ENCODE data around the gene ADM5. TPM values are rescaled to one million over a fixed set of nuclear protein-coding genes. Genes with fewer than 3 reads are reported as not detected.
A peak's percentile ranks its signal among the peaks of the same experiment; 100 is the strongest.

ADM5 gene
- total RNA-seq, 1 donor from 2014 or later: 1.9 TPM

DNA sequence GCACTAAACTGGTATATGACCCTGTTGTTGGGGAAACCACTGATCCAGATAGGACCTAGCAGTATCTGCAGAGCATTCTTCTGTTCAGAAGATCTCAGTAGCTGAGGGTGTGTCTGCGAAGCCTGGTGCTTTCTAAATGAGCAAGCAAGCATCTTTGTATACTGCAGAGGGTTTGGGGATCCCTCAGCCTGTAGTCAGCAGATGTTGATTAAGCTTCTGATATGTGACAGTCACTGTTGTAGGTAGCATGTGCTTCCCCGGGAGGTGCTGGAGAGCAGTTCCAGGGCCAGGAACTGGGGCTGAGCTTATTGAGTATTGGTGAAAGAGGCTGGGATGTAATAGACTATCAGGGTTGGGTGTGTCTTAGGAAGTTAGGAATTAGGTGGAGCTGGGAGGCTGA, 45.9 kb upstream of the ADM5 start:
- Histone ChIP-seq H3K4me3 (no peak overlapping the region), H3K4me1 (peaks cover 23% of the 10 kb centered on the region), H3K27me3 (no peaks in the 10 kb centered on the region), H3K27ac (no peak overlapping the region), H3K36me3 (peaks cover 23% of the 10 kb centered on the region), H3K9me3 (no peaks in the 10 kb centered on the region)
- ATAC-seq (no peak), DNase-seq (no peak)
- intact Hi-C loops (cut with DNase I): no loop called here
- TF ChIP-seq, protein P1, sequence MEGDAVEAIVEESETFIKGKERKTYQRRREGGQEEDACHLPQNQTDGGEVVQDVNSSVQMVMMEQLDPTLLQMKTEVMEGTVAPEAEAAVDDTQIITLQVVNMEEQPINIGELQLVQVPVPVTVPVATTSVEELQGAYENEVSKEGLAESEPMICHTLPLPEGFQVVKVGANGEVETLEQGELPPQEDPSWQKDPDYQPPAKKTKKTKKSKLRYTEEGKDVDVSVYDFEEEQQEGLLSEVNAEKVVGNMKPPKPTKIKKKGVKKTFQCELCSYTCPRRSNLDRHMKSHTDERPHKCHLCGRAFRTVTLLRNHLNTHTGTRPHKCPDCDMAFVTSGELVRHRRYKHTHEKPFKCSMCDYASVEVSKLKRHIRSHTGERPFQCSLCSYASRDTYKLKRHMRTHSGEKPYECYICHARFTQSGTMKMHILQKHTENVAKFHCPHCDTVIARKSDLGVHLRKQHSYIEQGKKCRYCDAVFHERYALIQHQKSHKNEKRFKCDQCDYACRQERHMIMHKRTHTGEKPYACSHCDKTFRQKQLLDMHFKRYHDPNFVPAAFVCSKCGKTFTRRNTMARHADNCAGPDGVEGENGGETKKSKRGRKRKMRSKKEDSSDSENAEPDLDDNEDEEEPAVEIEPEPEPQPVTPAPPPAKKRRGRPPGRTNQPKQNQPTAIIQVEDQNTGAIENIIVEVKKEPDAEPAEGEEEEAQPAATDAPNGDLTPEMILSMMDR (IDR thresholded peaks at IDR 0.05): no peak

DNA sequence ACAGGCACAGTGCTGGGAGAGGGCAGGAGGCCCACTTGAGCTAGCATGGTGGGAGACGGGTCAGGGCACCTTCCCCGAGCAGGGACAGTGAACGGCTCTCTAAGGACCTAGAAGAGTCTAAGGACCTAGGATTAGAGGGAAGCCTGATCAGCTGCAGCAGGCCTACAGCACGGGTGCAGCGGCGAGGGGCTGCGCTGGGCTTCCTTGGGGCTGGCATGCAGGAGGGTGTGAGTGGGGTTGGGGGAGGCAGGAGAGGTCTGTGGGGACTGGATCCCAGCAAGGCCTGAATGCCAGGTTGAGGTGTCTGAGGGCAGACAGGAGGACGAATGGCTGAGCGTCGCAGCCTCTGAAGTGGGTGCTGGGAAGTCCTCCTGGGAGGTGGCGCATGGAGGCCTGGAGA, 43.8 kb upstream of the ADM5 start:
- Histone ChIP-seq H3K4me3 (no peak overlapping the region), H3K27me3 (no peaks in the 10 kb centered on the region), H3K27ac (no peak overlapping the region), H3K9me3 (no peaks in the 10 kb centered on the region), H3K4me1 (peaks cover 14% of the 10 kb centered on the region), H3K36me3 (peaks cover 44% of the 10 kb centered on the region)
- TF ChIP-seq, protein P1 (IDR thresholded peaks at IDR 0.05): no peak
- ATAC-seq (no peak), DNase-seq (no peak)
- intact Hi-C loops (cut with DNase I): no loop called here

DNA sequence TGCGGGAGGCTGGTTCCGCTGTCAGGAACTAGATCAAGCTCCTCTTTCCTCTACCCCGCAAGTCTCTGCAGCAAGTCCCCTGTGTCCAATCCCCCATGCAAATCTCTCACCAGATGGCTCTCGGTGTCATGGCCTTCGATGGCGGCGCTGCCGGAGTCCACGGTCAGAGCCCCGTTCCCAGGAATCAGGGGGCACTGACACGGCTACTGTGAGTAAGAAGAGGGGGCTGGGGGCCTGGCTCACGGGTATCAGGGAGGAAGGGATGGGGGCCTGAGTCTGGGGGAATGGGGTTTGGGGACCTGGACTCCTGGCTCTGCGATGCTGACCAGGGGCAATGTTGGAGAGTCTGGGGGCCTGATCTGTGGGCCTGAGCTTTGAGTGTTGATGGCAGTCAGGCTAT, 43.4 kb upstream of the ADM5 start:
- Histone ChIP-seq H3K27me3 (no peaks in the 10 kb centered on the region), H3K4me3 (no peak overlapping the region), H3K4me1 (peaks cover 14% of the 10 kb centered on the region), H3K27ac (no peak overlapping the region), H3K36me3 (peaks cover 45% of the 10 kb centered on the region), H3K9me3 (no peaks in the 10 kb centered on the region)
- peak; percentile 58 for DNase-seq
- TF ChIP-seq, protein P1 (IDR thresholded peaks at IDR 0.05): no peak
- no peak for ATAC-seq
- intact Hi-C loops (cut with DNase I): no loop called here

DNA sequence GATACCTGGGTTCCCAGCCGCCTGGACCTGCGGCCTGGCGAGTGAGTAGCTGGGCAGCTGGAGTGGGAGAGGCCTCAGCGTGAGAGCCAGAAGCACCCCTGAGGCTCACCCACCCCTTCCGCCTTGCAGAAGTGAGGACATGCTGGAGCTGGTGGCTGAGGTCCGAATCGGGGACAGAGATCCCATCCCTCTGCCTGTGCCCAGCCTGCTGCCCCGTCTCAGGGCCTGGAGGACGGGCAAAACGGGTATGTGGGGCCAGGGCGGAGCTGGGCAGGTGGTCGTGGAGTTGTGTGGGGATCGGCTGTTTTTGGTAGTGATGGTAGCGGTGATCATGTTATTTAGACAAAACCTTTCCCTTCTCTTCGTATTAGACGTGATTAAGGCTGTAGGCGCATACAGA, 42.8 kb upstream of the ADM5 start:
- intact Hi-C loops (cut with DNase I): no loop called here
- TF ChIP-seq, protein P1 (IDR thresholded peaks at IDR 0.05): no peak
- Histone ChIP-seq H3K4me3 (no peak overlapping the region), H3K27me3 (no peaks in the 10 kb centered on the region), H3K36me3 (peaks cover 45% of the 10 kb centered on the region), H3K4me1 (peaks cover 14% of the 10 kb centered on the region), H3K9me3 (no peaks in the 10 kb centered on the region), H3K27ac (no peak overlapping the region)
- DNase-seq: no peak
- ATAC-seq: no peak

DNA sequence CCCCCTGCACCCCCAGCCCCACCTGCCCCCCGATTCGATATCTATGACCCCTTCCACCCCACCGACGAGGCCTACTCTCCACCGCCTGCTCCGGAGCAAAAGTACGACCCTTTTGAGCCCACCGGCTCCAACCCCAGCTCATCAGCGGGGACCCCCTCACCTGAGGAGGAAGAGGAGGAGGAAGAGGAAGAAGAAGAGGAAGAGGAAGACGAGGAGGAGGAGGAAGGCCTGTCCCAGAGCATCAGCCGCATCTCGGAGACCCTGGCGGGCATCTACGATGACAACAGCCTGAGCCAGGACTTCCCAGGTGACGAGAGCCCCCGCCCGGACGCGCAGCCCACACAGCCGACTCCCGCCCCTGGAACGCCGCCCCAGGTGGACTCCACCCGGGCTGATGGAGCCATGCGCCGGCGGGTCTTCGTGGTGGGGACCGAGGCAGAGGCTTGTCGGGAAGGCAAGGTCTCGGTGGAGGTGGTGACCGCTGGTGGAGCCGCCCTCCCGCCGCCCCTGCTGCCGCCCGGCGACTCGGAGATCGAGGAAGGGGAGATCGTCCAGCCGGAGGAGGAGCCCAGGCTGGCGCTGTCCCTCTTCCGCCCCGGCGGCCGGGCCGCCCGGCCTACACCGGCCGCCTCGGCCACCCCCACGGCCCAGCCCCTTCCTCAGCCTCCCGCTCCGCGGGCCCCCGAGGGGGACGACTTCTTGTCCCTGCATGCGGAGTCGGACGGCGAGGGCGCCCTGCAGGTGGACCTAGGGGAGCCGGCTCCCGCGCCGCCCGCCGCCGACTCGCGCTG, 38.2 kb upstream of the ADM5 start:
- H3K27me3 ChIP-seq: no peaks in the 10 kb centered on the region
- intact Hi-C loops (cut with DNase I): no loop called here
- peaks cover 86% of the 10 kb centered on the region for H3K36me3 ChIP-seq

More for the DNA sequence above, 38.2 kb upstream of the ADM5 start:
- ATAC-seq: no peak
- no peaks in the 10 kb centered on the region for H3K9me3 ChIP-seq
- DNase-seq: peak; percentile 58
- TF ChIP-seq, protein P1 (IDR thresholded peaks at IDR 0.05): no peak
- no peaks in the 10 kb centered on the region for H3K4me1 ChIP-seq
- no peak overlapping the region for H3K27ac ChIP-seq
- H3K4me3 ChIP-seq: no peak overlapping the region

Data from upper lobe of right lung (tissue), 1 donor.